PC-3 (cell line): ENCODE results near the gene PRSS56. TPM values are rescaled to one million over a fixed set of nuclear protein-coding genes. Genes with fewer than 3 reads are reported as not detected.

Source experiments
- ATAC-seq: fragments of 200-7000 bp; cut with Tn5 transposase; 2 replicates; pipeline ENCODE4 v1.9.1; 2020; ENCODE audit warnings: mild to moderate bottlenecking, moderate library complexity
- BruUV-seq: library from RNA; stranded (reverse); fragments of 400-500 nt; replicated peaks from 2 replicates; lab custom pipeline; 2021; lab: Mats Ljungman, UMichigan
- CTCF ChIA-PET: fragments of 300-600 bp; sonication (Branson Sonifier 250); formaldehyde crosslinking; loops from one replicate; lab custom pipeline; 2022; ENCODE audit warnings: antibody characterized with exemption; lab: Charles Lee
- POLR2A ChIA-PET: fragments of 300-600 bp; sonication (Branson Sonifier 250); formaldehyde crosslinking; loops from one replicate; lab custom pipeline; 2022; ENCODE audit warnings: antibody characterized with exemption; ENCODE audit not compliant: unreplicated experiment; lab: Charles Lee
- DNase-seq: peaks from one replicate; pipeline ENCODE4 v3.0.0-alpha.2; 2015
- H2AFZ ChIP-seq: fragments of 300-600 bp; sonication (generic); 2 replicates; pipeline ENCODE4 v1.6.0; 2016; ENCODE audit warnings: antibody characterized with exemption, low read length
- H3F3A ChIP-seq: fragments of 300-600 bp; sonication (generic); one replicate; pipeline ENCODE4 v1.6.0; 2017; ENCODE audit warnings: antibody characterized with exemption, low read length, control low read depth, mild to moderate bottlenecking; ENCODE audit not compliant: unreplicated experiment
- H3K27ac ChIP-seq: fragments of 300-600 bp; sonication (generic); 2 replicates; pipeline ENCODE4 v1.5.1; 2016; ENCODE audit warnings: mild to moderate bottlenecking, low read length
- H3K27me3 ChIP-seq: fragments of 300-600 bp; sonication (generic); 2 replicates; pipeline ENCODE4 v1.6.1; 2016; ENCODE audit warnings: low read length, mixed read lengths
- H3K36me3 ChIP-seq: fragments of 300-600 bp; sonication (generic); 2 replicates; pipeline ENCODE4 v1.6.1; 2016; ENCODE audit warnings: low read depth, mixed run types, low read length, mixed read lengths
- H3K4me1 ChIP-seq: fragments of 300-600 bp; sonication (generic); 2 replicates; pipeline ENCODE4 v1.5.1; 2016; ENCODE audit warnings: low read length; ENCODE audit not compliant: insufficient read depth
- H3K4me2 ChIP-seq: fragments of 300-600 bp; sonication (generic); 2 replicates; pipeline ENCODE4 v1.6.0; 2016; ENCODE audit warnings: low read length
- H3K4me3 ChIP-seq: fragments of 300-600 bp; sonication (generic); 2 replicates; pipeline ENCODE4 v1.5.1; 2016; ENCODE audit warnings: mild to moderate bottlenecking, low read length, mixed read lengths
- H3K79me2 ChIP-seq: fragments of 300-600 bp; sonication (generic); 2 replicates; pipeline ENCODE4 v1.6.1; 2017; ENCODE audit warnings: low read length, mixed read lengths
- H3K9ac ChIP-seq: fragments of 300-600 bp; sonication (generic); 2 replicates; pipeline ENCODE4 v1.6.0; 2016; ENCODE audit warnings: mild to moderate bottlenecking, low read length
- H3K9me2 ChIP-seq: fragments of 300-600 bp; sonication (generic); replicated peaks from 2 replicates; pipeline ENCODE4 v1.6.1; 2016; ENCODE audit warnings: mixed run types, low read length, mixed read lengths
- H3K9me3 ChIP-seq: fragments of 300-600 bp; sonication (generic); 2 replicates; pipeline ENCODE4 v1.6.1; 2016; ENCODE audit warnings: low read length, mixed read lengths
- H4K20me1 ChIP-seq: fragments of 300-600 bp; sonication (generic); 2 replicates; pipeline ENCODE4 v1.6.1; 2016; ENCODE audit warnings: low read length, mixed read lengths
- EZH2 ChIP-seq: fragments of 300-600 bp; sonication (generic); IDR thresholded peaks from one replicate; pipeline ENCODE4 v1.6.1; 2017; ENCODE audit warnings: antibody characterized with exemption, mild to moderate bottlenecking, low read length; ENCODE audit not compliant: unreplicated experiment
- EZH2phosphoT487 ChIP-seq: fragments of 300-600 bp; sonication (generic); IDR thresholded peaks from 2 replicates; pipeline ENCODE4 v1.6.1; 2018; ENCODE audit warnings: mild to moderate bottlenecking, antibody characterized with exemption, low read length, borderline replicate concordance
- intact Hi-C: fragments of 100-400 bp; cut with micrococcal nuclease; formaldehyde crosslinking; loops from 2 replicates; pipeline ENCODE4 v1.9.0; 2023
- total RNA-seq: library from RNA; depleted of rRNA; stranded (reverse); fragments of >200 nt; gene quantifications from 2 replicates; pipeline ENCODE4 v1.2.3, GENCODE V29; 2014
- TF ChIP-seq, protein P1 (sequence below): fragments of 300-600 bp; sonication (generic); conservative IDR thresholded peaks from 2 replicates; pipeline ENCODE4 v1.5.1; 2017; ENCODE audit warnings: antibody characterized with exemption, low read depth, mild to moderate bottlenecking, low read length

The PRSS56 gene
- total RNA-seq, 1 experiment from 2014 or later, result not detected

DNA sequence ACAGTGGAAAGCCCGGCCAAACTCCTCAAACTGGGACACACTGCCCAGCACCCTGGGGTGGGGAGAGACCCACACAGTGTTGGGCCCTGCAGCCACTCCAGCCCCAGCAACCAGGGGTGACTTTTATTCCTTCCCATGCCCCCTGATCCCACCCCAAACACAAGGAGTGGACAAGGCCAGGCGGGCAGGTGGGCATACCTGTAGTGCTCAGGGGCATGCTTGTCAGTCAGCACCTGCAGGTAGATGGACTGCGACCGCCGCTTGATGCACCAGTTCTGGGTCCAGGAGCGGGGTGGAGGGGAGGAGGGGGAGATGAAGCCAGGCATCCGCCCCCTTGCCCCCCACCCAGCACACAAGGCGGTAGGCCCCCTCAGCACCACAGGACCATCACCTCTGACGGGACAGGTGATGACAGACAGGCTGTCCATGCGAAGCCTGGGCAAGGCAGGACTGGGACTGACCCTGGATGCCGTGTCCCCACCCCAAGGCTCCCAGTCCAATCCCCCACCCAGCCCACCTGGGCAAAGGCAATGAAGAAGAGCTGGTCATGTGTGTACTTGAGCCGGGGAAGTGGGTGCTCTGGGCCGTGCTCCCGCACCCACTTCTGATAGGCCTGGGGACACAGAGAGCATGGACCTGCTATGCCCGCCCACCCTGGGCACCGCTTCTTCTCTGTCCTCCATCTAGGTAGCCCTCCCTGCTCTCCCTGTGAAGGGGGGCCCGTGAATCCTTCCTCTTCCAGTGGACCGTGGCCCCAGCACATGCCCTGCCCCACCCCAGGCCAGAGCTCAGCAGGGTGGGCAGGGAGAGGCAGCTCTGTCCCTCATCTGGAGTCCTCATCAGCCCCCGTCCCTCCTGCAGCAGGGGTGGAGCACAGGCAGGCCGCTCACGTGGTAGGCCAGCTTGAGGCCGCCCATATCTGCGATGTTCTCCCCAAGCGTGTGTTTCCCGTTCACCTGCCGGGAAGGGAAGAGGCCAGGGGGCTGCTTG lies 39.7 kb upstream of the PRSS56 start:
- POLR2A ChIA-PET, result no interaction called here
- no peaks in the 10 kb centered on the region for H3K79me2 ChIP-seq
- ATAC-seq (no peak), DNase-seq (no peak)
- no peak overlapping the region for H3K4me2 ChIP-seq
- BruUV-seq, result no TSS peak
- no peak overlapping the region for H3K4me3 ChIP-seq
- no peaks in the 10 kb centered on the region for H4K20me1 ChIP-seq
- H3K27me3 ChIP-seq, result no peaks in the 10 kb centered on the region
- H3K36me3 ChIP-seq, result no peaks in the 10 kb centered on the region
- CTCF ChIA-PET, result no interaction called here
- intact Hi-C loops, result no loop called here
- no peaks in the 10 kb centered on the region for H3K4me1 ChIP-seq
- H3K27ac ChIP-seq, result no peak overlapping the region
- no peaks in the 10 kb centered on the region for H3K9me3 ChIP-seq
- no peaks in the 10 kb centered on the region for H3F3A ChIP-seq
- H2AFZ ChIP-seq, result no peak overlapping the region
- no peak overlapping the region for H3K9ac ChIP-seq
- no peaks in the 10 kb centered on the region for H3K9me2 ChIP-seq
- TF ChIP-seq EZH2phosphoT487 (no peak), EZH2 (no peak)
- TF ChIP-seq, protein P1, sequence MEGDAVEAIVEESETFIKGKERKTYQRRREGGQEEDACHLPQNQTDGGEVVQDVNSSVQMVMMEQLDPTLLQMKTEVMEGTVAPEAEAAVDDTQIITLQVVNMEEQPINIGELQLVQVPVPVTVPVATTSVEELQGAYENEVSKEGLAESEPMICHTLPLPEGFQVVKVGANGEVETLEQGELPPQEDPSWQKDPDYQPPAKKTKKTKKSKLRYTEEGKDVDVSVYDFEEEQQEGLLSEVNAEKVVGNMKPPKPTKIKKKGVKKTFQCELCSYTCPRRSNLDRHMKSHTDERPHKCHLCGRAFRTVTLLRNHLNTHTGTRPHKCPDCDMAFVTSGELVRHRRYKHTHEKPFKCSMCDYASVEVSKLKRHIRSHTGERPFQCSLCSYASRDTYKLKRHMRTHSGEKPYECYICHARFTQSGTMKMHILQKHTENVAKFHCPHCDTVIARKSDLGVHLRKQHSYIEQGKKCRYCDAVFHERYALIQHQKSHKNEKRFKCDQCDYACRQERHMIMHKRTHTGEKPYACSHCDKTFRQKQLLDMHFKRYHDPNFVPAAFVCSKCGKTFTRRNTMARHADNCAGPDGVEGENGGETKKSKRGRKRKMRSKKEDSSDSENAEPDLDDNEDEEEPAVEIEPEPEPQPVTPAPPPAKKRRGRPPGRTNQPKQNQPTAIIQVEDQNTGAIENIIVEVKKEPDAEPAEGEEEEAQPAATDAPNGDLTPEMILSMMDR, result no peak

- intact Hi-C loops, result no loop called here
- ATAC-seq (no peak), DNase-seq (no peak)
- no peaks in the 10 kb centered on the region for H3K36me3 ChIP-seq
- no peak overlapping the region for H3K9ac ChIP-seq
- no peak overlapping the region for H3K4me2 ChIP-seq
- H3K9me3 ChIP-seq, result no peaks in the 10 kb centered on the region
- no peaks in the 10 kb centered on the region for H3F3A ChIP-seq
- no peak overlapping the region for H3K27ac ChIP-seq
- H3K9me2 ChIP-seq, result no peaks in the 10 kb centered on the region
- ChIA-PET POLR2A (no interaction called here), CTCF (no interaction called here)
- no peaks in the 10 kb centered on the region for H3K4me1 ChIP-seq
- no peak overlapping the region for H3K4me3 ChIP-seq
- no peak for TF ChIP-seq EZH2phosphoT487
- no peak for TF ChIP-seq EZH2
- TF ChIP-seq, protein P1, result no peak
- no peaks in the 10 kb centered on the region for H4K20me1 ChIP-seq
- no TSS peak for BruUV-seq
- no peaks in the 10 kb centered on the region for H3K27me3 ChIP-seq
- H3K79me2 ChIP-seq, result no peaks in the 10 kb centered on the region
- H2AFZ ChIP-seq, result no peak overlapping the region
These were observed 38.7 kb upstream of the PRSS56 start for GRCh38 chr2:232481322-232482140.
